HL-60/S4 treated with retinoic acid at 250 ng/mL for 4 days and 3 days (cell line): ENCODE data around the gene ACTL10.

Experiments used
- in situ Hi-C: fragments of 300-500 bp; cut with MboI; formaldehyde crosslinking; loops from 2 replicates; pipeline ENCODE4 v1.7.0; 2022; ENCODE audit warnings: low sequenced_read_pairs

The ACTL10 gene

DNA sequence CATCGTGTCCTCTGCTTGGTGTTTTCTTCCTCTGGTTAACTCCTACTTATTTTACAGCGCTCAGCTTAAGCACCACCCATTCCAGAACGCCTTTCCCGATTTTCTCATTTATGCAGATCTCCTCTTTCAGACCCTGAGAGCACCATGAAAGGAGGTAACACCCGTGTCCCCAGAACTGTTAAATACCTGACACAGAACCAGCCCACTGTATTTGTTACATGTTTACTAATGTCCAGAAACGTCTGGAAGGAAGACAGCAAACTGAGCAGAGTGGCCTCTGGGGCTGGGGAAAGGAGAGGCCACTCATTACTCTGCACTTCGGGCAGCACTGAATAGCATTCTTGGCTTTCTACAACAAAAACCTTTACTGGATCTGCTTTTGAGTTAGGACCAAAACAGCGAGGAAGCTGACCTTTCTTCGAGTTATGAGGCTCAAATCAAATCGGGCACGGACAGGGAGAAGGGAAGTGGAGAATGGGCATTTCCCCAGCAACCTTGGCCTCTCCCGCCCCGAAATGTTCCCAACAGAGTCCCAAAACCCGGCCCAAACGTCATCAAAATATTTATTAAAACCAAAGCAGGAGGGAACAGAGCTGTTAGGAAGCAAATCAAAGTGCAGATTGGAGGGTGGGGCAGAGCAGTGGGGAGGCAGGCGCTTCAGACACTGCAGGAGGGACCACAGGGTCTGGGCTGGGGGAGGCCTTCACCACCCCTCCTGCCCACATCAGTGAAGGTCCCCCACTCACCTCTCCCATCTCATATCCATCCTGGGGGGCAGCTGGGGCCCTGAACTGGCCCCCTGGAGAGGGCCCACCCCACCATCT lies 8.6 kb downstream of the ACTL10 start:
- in situ Hi-C loops, result no loop called here

DNA sequence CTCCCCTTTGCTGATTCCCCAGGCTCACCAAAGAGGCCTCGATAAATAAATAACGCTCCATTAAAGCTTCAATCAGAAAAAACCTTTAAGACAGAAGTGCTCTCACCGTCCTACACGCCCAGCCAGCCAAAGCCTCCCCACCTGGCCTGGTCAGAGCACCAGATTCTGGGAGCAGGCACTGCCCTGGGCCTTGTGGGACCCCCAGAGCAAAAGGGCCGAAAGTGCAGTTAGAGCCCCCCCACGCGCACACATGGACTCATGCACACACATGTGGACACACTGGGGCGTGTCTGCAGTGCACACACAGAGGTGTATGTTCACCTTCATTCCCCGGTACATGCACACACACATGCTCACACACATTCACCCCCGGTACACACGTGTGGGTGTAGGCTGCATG lies 9.4 kb downstream of the ACTL10 start:
- in situ Hi-C loops, result no loop called here

DNA sequence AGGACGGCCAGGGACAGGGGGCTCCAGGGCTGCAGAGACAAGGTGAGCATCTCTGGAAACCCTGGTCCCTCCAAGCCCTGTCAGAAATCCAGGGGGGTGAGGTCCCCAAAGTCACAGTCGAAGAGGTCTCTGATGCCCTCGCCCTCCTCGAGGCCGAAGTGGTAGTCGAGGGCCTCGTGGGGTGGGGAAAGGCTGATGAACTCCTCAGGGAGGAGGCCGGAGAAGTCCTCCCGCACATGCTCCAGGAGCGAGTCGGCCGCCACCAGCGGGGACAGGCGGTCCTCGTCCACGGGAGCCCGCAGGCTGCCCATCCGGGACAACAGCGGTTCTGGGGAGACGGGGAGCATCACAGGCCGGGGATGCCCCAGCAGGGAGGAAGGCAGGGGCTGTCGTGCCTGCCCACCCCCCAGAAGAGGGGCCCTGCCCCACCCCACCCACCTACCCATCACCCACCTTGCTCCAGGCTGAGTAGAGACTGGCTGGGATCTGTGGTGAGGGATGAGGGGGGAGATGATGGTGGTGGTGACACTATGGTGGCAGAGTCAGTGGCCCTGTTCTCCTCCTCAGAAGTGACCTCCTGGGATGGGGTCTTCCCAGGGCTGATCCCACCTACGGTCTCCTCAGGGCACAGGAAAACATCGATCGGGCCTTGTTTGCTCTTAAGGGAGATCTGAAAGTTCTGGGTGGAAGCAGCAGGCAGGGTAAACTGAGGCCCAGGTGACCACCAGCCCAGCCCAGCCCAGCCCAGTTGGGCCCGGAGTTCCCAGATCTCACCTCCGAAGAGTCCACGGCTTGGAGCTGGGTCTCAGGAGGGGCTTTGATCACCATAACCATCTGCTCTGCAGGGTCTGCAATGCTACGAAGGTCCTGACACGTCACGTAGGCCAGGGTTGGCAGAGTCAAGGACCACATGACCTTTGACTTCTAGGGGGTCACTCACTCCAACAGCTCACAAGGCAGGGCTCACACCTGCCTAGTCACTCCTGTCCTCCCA lies 10.2 kb downstream of the ACTL10 start:
- in situ Hi-C loops, result no loop called here

DNA sequence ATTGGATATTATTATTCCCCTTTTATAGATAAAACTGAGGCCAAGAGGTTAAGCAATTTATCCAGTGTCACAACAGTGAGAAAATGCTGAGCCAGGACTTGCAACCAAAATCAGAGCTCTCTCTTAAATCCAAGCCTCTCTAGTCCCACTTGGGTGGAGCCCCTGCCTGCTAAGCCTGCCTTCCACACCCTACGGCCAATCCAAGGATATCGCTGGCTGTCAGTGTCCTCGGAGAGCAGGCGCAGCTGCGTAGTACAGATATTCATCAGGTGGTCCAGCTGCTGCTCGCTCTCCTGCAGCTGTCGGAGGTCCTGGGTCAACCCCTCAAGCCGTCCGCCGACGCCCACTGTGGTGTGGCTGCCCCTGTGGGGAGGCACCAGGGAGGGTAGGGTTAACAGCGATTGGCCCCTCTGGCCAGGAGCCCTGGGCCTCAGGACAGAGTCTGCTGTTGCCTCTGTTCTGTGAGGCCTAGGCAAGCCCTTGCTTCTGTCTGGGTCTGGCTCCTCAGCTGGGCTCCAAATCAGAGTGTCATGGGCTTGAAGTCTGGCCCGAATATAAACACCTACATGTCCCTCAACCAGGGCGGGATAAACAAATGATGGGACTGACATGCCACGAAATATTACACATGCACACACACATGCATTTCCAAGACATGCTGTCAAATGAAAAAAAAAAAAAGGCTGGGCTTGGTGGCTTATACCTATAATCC lies 11.4 kb downstream of the ACTL10 start:
- in situ Hi-C loops, result no loop called here

DNA sequence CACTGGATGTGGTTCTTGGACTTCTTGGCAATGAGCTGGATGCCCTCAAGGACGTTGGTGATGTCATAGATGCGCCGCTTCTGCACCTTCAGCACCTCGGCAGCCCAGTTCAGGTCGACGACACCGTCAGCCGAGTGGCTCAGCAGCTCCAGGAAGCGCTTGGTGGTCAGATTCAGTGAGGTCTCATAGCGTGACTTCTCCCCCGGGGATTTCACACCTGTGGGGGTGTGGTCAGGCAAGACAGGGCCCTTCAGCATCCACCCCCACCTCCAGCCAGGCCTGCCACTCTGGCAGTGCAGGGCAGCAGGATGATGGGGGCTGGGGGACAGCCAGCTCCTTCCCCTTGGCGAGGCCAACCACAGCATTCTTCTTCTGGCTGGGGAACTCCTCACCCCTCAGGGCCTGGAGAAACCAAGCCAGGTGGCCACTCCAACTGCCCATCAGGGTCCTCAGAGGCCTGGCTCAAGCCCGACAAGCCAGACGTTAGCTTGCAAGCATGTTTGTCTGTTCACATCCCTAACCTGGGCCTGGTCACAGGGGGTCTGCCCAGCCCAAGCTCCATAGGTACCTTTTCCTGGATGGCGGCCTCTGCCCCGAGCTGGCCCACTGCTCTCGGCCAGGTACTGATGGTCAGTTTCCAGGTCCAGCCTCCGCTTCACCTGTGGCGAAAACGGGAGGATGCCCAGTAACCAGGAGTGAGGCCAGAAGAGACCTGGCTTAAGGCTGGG lies 13.2 kb downstream of the ACTL10 start:
- in situ Hi-C loops, result no loop called here

DNA sequence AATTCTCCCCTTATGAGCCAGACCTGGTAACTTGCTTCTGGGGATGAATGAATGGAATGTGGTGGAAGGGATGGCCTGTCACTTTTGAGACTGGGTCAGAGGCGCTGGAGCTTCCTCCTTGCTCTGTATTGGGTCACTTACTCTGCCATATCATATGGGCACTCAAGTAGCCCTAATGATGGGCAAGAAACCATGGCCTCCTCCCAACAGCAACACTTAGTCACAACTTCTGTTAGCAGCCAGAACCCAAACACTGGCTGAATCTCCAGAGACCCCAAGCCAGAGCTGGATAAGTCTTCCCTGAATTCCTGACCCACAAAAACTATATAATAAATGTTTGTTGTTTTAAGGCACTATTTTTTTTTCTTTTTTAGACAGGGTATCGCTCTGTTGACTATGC lies 13.9 kb downstream of the ACTL10 start:
- in situ Hi-C loops, result no loop called here

DNA sequence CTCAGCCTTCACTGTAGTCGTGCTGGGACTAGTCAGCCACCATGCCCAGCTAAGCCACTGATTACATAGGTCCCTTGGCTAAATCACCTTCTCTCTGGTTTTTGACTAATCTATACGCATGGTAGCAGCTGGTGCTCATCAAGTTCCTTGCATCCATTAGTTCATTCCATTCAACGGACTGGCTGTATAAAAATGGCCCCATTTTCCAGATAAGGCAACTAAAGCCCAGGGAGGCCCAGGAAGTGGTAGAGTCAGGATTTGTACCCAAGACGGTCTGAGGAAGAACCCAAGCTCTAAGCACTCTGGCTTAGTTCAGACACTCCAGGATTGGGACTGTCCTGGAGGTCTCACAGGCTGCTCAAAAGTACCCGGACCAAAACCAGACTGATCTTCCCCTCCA lies 14.5 kb downstream of the ACTL10 start:
- in situ Hi-C loops, result no loop called here

DNA sequence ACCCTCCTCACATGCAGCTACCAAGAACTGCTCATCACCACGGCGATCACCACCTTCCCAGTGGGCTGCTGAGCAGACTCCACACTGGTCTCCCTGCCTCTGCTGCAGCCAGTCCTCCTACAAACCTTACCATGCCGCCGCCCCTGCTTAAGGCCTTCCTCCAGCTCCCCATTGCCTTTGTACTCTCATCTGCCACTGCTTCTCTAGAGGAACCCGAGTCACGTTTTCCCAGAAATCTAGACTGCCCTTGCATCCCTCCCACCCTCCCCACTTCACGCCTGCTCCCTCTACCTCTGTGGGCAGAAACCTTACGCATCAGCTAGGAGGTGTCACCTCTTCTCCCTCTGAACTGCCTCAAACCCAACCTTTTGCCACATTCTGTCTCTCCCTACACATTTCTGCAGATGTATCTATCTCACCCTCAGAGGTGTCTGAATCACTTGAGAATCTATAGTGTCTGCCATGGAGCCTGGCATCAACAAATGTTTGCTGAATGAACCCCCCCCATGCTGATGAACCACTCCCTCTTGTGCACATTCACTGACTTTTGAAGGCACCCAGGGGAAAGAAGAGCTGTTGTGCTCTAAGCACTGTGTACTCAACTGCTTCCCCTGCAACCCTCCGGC lies 15.1 kb downstream of the ACTL10 start:
- in situ Hi-C loops, result no loop called here

DNA sequence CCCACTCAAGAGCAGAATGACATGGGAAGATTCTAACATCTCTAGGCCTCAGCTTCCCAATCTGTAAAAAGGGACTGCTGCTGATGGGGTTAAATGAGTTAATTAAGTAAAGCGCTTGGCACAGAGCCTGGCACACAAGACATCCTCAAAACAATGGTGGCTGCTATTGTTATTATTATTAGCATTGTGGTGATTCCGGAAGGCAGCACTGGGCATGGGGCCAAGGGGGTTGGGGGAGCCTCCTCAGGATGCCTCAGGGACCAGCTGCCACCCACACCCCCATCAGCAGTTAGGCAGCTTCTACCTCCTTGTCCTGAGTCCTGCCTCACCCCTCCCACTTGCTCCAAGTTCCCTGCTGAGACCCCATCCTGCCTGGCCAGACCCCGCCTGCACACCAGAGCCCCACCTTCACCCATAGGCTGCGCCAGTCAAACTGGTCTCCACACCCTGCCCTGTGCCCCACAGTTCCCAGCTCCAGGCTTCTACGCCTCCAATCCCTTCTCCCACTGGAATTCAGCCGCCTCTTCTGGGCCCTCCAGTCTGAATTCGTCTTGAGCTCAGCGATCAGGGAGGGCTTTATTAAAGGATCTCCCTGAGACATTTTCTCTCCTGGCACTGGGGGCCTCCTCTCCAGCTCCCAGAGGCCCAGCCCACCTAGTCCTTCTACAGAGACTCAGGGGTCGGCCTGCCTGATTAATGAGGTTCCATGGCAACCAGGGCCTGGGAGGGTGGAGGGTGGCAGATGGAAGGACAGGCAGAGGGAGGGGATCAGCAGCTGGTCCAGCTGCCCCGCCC lies 18.0 kb downstream of the ACTL10 start:
- in situ Hi-C loops, result no loop called here

DNA sequence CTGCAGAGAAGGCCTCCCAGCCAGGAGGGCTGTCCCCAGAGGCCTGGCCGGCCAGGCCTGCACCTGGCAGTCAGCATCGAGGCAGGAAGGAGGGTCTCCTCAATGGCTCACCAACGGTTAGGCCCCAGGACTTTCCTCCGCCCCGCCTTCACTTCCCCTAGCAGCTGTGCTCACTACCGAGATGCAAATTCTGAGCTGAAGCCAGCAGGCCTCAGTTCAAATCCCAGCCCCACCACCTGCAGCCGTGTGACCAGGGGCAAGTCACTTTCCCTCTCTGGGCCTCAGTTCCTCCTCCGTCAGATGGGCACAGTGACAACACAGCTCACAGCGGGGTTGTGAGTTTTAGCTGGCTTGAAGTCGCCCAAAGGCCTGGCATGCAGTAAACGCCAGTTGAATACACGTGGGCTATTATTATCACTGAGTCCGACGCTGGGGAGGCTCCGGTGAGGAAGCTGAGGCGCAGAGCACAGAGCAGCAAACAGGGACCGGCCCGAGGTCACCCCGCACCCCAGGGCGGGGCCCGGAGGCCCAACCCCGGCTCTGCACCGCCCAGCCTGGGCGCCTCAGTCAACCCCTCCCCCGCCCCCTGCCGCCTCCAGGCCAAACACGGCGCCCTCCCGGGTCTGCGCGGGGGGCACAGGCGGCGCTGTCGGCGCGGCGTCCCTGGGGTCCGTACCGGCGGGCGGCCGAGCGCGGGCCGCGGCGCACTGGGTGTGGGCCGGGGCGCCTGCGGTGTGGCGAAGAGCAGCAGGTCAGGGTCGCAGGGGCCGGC lies 18.8 kb downstream of the ACTL10 start:
- in situ Hi-C loops, result no loop called here

DNA sequence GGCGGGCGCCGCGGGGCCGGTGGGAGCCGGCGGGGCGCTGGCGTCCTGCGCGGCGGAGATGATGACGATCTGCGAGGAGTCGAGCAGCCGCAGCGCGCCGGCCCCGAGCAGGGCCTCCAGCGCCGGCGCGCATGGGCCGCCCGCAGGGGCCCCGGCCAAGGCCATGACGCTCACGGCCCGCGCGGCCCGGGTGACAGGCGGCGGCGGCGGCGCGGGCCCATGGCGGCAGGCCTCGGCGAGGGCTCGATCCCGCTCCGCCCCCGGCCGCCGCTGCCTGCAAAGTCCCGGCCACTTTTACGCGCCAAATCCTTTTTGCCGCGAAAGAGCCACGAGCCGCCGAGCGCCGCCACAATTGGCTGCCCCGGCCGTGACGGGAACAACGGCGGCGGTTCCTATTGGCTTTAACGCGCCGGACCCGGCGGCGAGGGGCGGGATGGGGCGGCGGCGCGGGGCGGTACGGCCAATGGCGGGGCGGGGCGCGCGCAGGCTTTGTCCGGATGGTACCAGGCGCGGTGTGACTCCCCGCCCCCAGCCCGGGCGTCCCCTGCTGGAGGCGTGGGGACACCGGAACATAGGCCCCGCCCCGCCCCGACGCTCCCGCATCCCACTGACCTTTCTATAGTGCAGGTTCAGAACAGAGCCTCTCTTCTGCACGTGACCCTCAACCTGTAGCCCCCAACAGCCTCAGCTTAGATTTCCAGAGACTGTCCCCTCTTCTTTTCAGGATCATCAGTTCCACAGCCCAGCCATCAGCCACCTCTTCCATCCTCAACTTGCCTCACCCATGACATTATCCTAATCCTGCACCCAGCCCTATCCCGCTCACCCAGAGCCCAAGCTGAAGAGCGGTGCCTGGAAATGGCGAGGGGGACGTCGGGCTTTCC lies 19.6 kb downstream of the ACTL10 start, which contains the start of gene E2F1:
Gene E2F1 (minus strand): TSS at position 286 of the 884 bp plus-strand sequence. CDS start 121 bp downstream, at position 165.
- in situ Hi-C loops, result no loop called here

DNA sequence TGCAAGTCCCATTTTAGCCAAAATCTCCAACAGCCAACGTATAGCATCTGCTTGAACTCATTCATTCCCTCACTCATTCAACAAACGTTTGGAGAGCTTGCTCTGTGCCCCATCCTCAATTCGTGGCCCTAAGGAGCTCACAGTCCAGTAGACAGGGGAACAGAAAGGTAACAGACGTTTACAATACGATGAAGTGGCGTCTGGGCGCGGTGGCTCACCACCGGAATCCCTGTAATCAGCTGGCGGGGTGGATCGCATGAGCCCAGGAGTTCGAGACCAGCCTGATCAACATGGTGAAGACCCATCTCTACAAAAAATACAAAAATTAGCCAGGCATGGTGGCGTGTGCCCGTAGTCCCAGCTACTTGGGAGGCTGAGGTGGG lies 20.2 kb downstream of the ACTL10 start:
- in situ Hi-C loops, result no loop called here

DNA sequence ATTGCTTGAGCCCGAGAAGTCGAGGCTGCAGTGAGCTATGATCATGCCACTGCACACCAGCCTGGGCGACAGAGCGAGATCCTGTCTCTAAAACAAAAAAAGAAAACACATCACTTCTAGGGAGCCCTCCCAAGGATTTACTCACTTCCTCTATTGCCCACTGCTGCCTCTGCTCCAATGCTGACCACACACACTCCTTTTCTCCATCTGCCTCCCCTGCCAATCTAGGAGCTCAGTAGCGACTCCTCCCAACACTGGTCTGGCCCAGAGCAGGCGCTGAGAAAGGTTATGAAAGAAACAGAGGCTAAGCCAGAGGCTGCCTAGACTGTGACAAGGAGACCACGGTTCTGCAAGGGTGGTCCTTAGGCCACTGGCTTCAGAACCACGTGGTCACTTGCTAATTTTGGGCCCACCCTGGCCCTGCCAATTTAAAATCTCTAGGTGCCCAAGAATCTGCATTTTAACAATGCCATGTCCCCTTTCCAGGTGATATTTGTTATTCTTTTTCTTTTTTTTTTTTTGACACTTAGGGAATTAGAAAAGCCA lies 20.7 kb downstream of the ACTL10 start:
- in situ Hi-C loops, result no loop called here

DNA sequence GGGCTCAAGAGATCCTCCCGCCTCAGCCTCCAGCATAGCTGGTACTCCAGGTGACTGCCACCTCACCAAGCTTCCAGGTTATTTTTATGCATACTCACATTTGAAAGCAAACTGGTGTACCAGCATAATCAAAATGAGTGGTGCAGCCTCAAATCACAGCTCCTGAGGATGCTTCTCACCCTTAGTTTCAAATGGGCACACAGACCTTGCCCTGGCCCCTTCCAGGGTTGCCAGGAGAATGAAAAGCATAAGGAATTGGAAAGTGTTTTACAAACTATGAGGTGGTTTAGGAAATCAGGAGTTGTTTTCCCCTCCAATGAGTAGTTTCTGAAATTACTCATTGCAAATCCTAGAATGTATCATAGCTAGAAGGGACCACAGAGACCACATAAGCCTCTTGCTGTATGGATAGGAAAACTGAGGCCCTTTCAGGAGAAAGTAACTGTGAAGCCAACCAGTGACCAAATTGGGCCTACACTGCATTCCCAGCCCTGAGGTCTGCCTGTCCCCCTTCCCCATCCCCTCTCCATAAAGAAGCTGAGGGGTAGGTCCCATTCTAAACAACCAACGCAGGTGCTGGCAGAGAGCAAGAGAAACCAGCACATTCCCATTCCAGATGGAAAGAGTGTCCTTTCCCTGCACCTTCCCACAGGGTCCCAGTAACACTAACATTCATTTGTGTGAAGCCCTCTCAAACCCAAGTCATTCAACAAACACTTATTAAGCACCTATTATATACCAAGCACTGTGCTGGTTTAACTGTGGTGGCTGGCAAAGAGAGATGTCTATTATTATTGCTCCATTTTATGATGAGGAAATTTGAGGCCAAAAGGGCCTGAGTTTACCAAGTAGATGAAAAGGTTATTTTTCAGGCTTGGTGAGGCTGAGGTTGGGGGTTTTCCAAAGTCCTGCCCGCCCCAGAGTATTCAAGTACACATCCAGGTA lies 21.5 kb downstream of the ACTL10 start:
- in situ Hi-C loops, result no loop called here

DNA sequence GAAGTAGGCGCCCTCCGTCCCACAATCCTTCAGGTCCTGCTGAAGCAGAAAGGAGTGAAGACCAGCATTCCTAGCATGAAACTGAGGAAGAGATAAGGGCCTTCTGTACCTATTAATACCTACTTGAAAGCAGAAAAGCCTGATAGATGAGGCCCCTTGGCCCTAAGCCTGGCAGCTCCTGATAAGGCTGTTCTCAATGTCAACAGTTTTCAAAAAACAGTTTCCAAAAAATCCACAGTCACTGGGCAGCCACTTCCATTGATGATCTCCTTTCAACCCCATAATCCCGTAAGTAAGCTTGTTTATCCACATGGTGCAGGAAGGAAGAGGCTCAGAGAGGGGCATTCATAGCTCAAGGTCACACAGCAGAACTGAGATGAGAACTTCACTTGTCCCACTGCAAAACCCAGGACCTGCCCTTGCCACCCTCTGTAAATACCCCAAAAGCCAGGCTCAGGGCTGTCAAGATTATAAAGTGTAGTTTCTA lies 22.2 kb downstream of the ACTL10 start:
- in situ Hi-C loops, result no loop called here

DNA sequence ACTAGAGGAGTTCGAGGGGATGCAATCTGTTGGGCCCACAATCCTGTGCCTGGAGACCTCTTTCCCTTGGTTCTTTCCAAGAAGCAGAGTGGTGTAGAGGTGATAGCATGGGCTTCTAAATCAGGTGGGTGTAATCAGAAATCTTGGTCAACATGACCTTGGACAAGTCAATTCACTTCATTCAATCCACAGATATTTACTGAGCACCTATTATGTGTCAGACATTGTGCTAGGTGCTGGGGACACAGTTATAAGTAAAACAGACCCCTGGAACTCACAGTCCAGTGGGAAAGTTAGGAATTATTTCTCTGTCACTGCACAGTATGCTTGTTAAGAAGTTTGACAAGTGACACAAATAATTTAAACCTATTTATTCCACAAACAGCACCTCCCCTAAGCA lies 22.8 kb downstream of the ACTL10 start:
- in situ Hi-C loops, result no loop called here
